Neuronal stem cell (in vitro differentiated cells): ENCODE measurements around the gene PPARD.
A peak's percentile ranks its signal among the peaks of the same experiment; 100 is the strongest.

Source experiments
- DNase-seq: peaks from one replicate; pipeline ENCODE4 v3.0.0-alpha.2; 2013; ENCODE audit warnings: low spot score
- H2AFZ ChIP-seq: one replicate; pipeline ENCODE4 v1.6.1; 2013; ENCODE audit warnings: mild to moderate bottlenecking, low read length, inconsistent platforms
- H2AK5ac ChIP-seq: 2 replicates; pipeline ENCODE4 v1.6.1; 2013; ENCODE audit warnings: low read depth, mild to moderate bottlenecking, inconsistent platforms, low read length, moderate library complexity, mixed read lengths
- H2BK120ac ChIP-seq: 2 replicates; pipeline ENCODE4 v1.6.1; 2013; ENCODE audit warnings: low read depth, mild to moderate bottlenecking, inconsistent platforms, low read length, moderate library complexity, mixed read lengths
- H2BK12ac ChIP-seq: one replicate; pipeline ENCODE4 v1.6.1; 2013; ENCODE audit warnings: low read length, inconsistent platforms
- H2BK15ac ChIP-seq: 2 replicates; pipeline ENCODE4 v1.6.1; 2013; ENCODE audit warnings: mild to moderate bottlenecking, low read length, inconsistent platforms, mixed read lengths
- H2BK5ac ChIP-seq: one replicate; pipeline ENCODE4 v1.6.1; 2013; ENCODE audit warnings: inconsistent platforms, mild to moderate bottlenecking, low read length, moderate library complexity
- H3K14ac ChIP-seq: one replicate; pipeline ENCODE4 v1.6.1; 2013; ENCODE audit warnings: low read length, inconsistent platforms
- H3K18ac ChIP-seq: 2 replicates; pipeline ENCODE4 v1.6.1; 2013; ENCODE audit warnings: low read length, inconsistent platforms
- H3K23ac ChIP-seq: 2 replicates; pipeline ENCODE4 v1.6.1; 2013; ENCODE audit warnings: low read depth, mild to moderate bottlenecking, mixed read lengths, low read length, inconsistent platforms; ENCODE audit not compliant: poor library complexity
- H3K27ac ChIP-seq: replicated peaks from 3 replicates; pipeline ENCODE4 v1.5.1; 2013; ENCODE audit warnings: low read length, inconsistent platforms
- H3K27me3 ChIP-seq, 3 experiments: 2 replicates each; pipeline ENCODE4 v1.6.1; 2013; ENCODE audit warnings: low read length in 3 of 3, mild to moderate bottlenecking in 2 of 3, inconsistent platforms in 1 of 3, low read depth in 1 of 3, mixed read lengths in 1 of 3, moderate library complexity in 1 of 3; ENCODE audit not compliant: control insufficient read depth in 3 of 3, insufficient read depth in 3 of 3
- H3K36me3 ChIP-seq, 2 donors: replicated peaks in 1 of 2; 2 replicates each; pipeline ENCODE4 v1.6.1; 2013; ENCODE audit warnings: low read length in 2 of 2; ENCODE audit not compliant: control insufficient read depth in 2 of 2, insufficient read depth in 2 of 2
- H3K4ac ChIP-seq: 2 replicates; pipeline ENCODE4 v1.6.1; 2013; ENCODE audit warnings: inconsistent platforms, mild to moderate bottlenecking, low read length, moderate library complexity
- H3K4me1 ChIP-seq, 2 donors: 1 replicate in 1 of 2; 2 replicates in 1 of 2; pipeline ENCODE4 v1.6.1; 2013; ENCODE audit warnings: low read length in 2 of 2, low read depth in 1 of 2; ENCODE audit not compliant: control insufficient read depth in 2 of 2, insufficient read depth in 1 of 2
- H3K4me2 ChIP-seq: one replicate; pipeline ENCODE4 v1.6.1; 2013; ENCODE audit warnings: mild to moderate bottlenecking, low read length, inconsistent platforms; ENCODE audit not compliant: insufficient read depth, poor library complexity, severe bottlenecking
- H3K4me3 ChIP-seq, 2 donors: 2 replicates each; pipeline ENCODE4 v1.5.1; 2013; ENCODE audit warnings: low read length in 2 of 2, mild to moderate bottlenecking in 2 of 2, inconsistent platforms in 1 of 2, moderate library complexity in 1 of 2
- H3K79me1 ChIP-seq: one replicate; pipeline ENCODE4 v1.6.1; 2013; ENCODE audit warnings: low read depth, mild to moderate bottlenecking, inconsistent platforms, low read length, moderate library complexity
- H3K9ac ChIP-seq: one replicate; pipeline ENCODE4 v1.6.1; 2013; ENCODE audit warnings: mild to moderate bottlenecking, low read depth, low read length, inconsistent platforms; ENCODE audit not compliant: poor library complexity
- H3K9me3 ChIP-seq, 2 donors: replicated peaks in 1 of 2; 2 replicates each; pipeline versions ENCODE3 to v1.6.1; 2013; ENCODE audit warnings: low read length in 2 of 2, mild to moderate bottlenecking in 2 of 2, inconsistent platforms in 1 of 2, low read depth in 1 of 2, mixed read lengths in 1 of 2, moderate library complexity in 1 of 2; ENCODE audit not compliant: control insufficient read depth in 2 of 2, insufficient read depth in 1 of 2
- H4K8ac ChIP-seq: one replicate; pipeline ENCODE4 v1.6.1; 2013; ENCODE audit warnings: low read depth, mild to moderate bottlenecking, inconsistent platforms, low read length, moderate library complexity
- H4K91ac ChIP-seq: one replicate; pipeline ENCODE4 v1.6.1; 2013; ENCODE audit warnings: low read length, low read depth, mild to moderate bottlenecking, inconsistent platforms; ENCODE audit not compliant: poor library complexity
- WGBS, 2 donors: extraction: QIAGEN DNeasy Blood & Tissue Kit; methylation state at CpG; one replicate each; pipeline ENCODE4 v1.1.7; 2013; ENCODE audit warnings: missing lambda C conversion rate in 2 of 2, mixed read lengths in 1 of 2; ENCODE audit not compliant: insufficient read length in 2 of 2, insufficient replicate concordance in 1 of 2; ENCODE audit errors: extremely low coverage in 2 of 2; 5-methylcytosine and 5-hydroxymethylcytosine counted together

PPARD gene

DNA sequence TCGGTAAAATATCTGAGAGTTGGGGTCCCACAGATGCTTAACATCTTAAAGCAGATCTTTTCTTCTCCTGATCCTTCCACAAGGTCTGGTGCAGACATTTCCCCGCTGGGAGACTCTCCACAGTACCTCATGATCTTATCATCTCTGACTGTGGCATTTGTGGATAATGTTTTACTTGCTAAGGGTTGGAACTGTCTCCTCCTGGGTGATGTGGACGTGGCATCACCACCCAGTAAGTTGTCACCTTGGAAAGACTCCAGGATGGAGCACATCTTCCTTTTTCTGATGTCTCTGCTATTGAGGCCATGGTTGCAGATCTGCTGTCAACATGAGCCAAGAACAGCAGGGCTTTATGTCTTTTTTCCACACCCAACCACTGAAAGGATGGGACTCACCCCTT lies 67.8 kb downstream of the PPARD start:
- H3K14ac ChIP-seq = no peak overlapping the region
- H3K9ac ChIP-seq = no peak overlapping the region
- H4K8ac ChIP-seq = no peak overlapping the region
- no peak overlapping the region for H3K27ac ChIP-seq
- H4K91ac ChIP-seq = no peak overlapping the region
- H3K79me1 ChIP-seq = no peaks in the 10 kb centered on the region
- H3K4me1 ChIP-seq = peaks cover 3 to 4% of the 10 kb centered on the region in 2 donors
- H3K27me3 ChIP-seq = peaks cover 0 to 2% (median 0%) of the 10 kb centered on the region in 3 experiments
- no peak overlapping the region for H3K4me3 ChIP-seq
- no peak overlapping the region for H3K18ac ChIP-seq
- no peak overlapping the region for H2BK12ac ChIP-seq
- no peak overlapping the region for H2BK15ac ChIP-seq
- H2BK120ac ChIP-seq = no peak overlapping the region
- no peak overlapping the region for H2BK5ac ChIP-seq
- H3K4ac ChIP-seq = no peak overlapping the region
- no peak overlapping the region for H3K4me2 ChIP-seq
- H3K9me3 ChIP-seq = no peaks in the 10 kb centered on the region
- H3K23ac ChIP-seq = no peak overlapping the region
- H2AFZ ChIP-seq = no peak overlapping the region
- H2AK5ac ChIP-seq = no peak overlapping the region
- H3K36me3 ChIP-seq = peaks cover 9 to 25% of the 10 kb centered on the region in 2 donors
- no peak for DNase-seq
- no CpG with 5 or more reads among the region's 3 CpGs for WGBS, 2 donors

DNA sequence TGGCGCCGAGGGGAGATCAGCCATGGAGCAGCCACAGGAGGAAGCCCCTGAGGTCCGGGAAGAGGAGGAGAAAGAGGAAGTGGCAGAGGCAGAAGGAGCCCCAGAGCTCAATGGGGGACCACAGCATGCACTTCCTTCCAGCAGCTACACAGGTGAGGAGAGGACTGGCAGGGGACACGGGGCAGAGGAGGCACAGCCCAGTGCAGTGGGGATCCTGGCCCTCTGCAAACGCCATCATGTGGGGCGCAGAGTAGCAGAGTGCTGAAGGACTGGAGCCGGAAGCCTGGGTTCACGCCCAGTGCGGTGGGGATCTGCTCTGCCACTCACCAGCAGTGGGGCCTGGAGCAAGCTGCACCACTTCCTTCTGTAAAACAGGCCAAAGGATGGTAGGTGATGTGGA lies 68.7 kb downstream of the PPARD start:
- H3K36me3 ChIP-seq = peaks cover 9 to 31% of the 10 kb centered on the region in 2 donors
- H3K4ac ChIP-seq = no peak overlapping the region
- H3K18ac ChIP-seq = no peak overlapping the region
- no peak overlapping the region for H3K14ac ChIP-seq
- no CpG with 5 or more reads among the region's 9 CpGs for WGBS, 2 donors
- H4K8ac ChIP-seq = peak overlapping the region; percentile 58
- no peak overlapping the region for H2BK120ac ChIP-seq
- H3K9ac ChIP-seq = peak overlapping the region; percentile 80
- H3K4me3 ChIP-seq = no peak overlapping the region
- no peak for DNase-seq
- no peak overlapping the region for H3K4me2 ChIP-seq
- H3K23ac ChIP-seq = no peak overlapping the region
- no peak overlapping the region for H2BK12ac ChIP-seq
- no peaks in the 10 kb centered on the region for H3K79me1 ChIP-seq
- H3K4me1 ChIP-seq = peaks cover 3 to 4% of the 10 kb centered on the region in 2 donors
- no peak overlapping the region for H4K91ac ChIP-seq
- H2BK15ac ChIP-seq = no peak overlapping the region
- no peaks in the 10 kb centered on the region for H3K9me3 ChIP-seq
- peaks cover 0 to 2% (median 0%) of the 10 kb centered on the region in 3 experiments for H3K27me3 ChIP-seq
- H2AFZ ChIP-seq = no peak overlapping the region
- H2BK5ac ChIP-seq = no peak overlapping the region
- H2AK5ac ChIP-seq = no peak overlapping the region
- no peak overlapping the region for H3K27ac ChIP-seq

GRCh38 chr6:35412102-35412501 lies 69.7 kb downstream of the PPARD start:
- H3K4me3 ChIP-seq = no peak overlapping the region
- H3K4me2 ChIP-seq = no peak overlapping the region
- no peaks in the 10 kb centered on the region for H3K9me3 ChIP-seq
- no peak overlapping the region for H2BK120ac ChIP-seq
- H2BK12ac ChIP-seq = no peak overlapping the region
- H3K18ac ChIP-seq = no peak overlapping the region
- no peak overlapping the region for H4K91ac ChIP-seq
- WGBS, 2 donors = no CpG with 5 or more reads among the region's 8 CpGs
- no peak overlapping the region for H2BK15ac ChIP-seq
- no peak overlapping the region for H4K8ac ChIP-seq
- H3K27ac ChIP-seq = no peak overlapping the region
- peaks cover 10 to 34% of the 10 kb centered on the region in 2 donors for H3K36me3 ChIP-seq
- H3K4ac ChIP-seq = no peak overlapping the region
- H3K4me1 ChIP-seq = peaks cover 2 to 4% of the 10 kb centered on the region in 2 donors
- no peaks in the 10 kb centered on the region for H3K79me1 ChIP-seq
- H3K14ac ChIP-seq = no peak overlapping the region
- no peak overlapping the region for H2BK5ac ChIP-seq
- H2AK5ac ChIP-seq = no peak overlapping the region
- no peak overlapping the region for H3K23ac ChIP-seq
- H2AFZ ChIP-seq = no peak overlapping the region
- H3K27me3 ChIP-seq = peaks cover 0 to 2% (median 0%) of the 10 kb centered on the region in 3 experiments
- no peak for DNase-seq
- H3K9ac ChIP-seq = no peak overlapping the region

DNA sequence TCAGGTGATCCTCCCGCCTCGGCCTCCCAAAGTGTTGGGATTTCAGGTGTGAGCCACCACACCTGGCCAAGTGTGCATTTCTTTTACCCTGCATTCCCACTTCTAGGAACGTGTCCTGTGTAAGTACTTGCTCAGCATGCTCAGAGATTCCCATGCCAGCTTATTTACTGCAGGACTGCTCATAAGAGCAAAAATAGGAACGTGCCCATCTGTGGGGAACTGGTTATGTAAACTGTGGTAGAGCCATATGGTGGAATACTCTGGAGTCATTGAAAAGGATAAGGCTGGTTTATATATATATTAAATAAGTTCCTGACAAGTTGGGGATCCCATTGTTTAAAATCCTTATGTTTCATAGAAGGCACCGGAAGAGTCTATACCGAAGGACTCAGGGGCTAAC lies 71.6 kb downstream of the PPARD start:
- no peak overlapping the region for H2BK5ac ChIP-seq
- no peak for DNase-seq
- H3K4me2 ChIP-seq = no peak overlapping the region
- H3K36me3 ChIP-seq = peaks cover 10 to 42% of the 10 kb centered on the region in 2 donors
- no peak overlapping the region for H2BK120ac ChIP-seq
- no peak overlapping the region for H3K23ac ChIP-seq
- H3K4me1 ChIP-seq = peaks cover 3 to 8% of the 10 kb centered on the region in 2 donors
- H2BK15ac ChIP-seq = no peak overlapping the region
- no peaks in the 10 kb centered on the region for H3K9me3 ChIP-seq
- H3K4me3 ChIP-seq = no peak overlapping the region
- H3K27ac ChIP-seq = no peak overlapping the region
- no peaks in the 10 kb centered on the region for H3K79me1 ChIP-seq
- H3K27me3 ChIP-seq = peaks cover 0 to 2% (median 0%) of the 10 kb centered on the region in 3 experiments
- no peak overlapping the region for H3K18ac ChIP-seq
- no peak overlapping the region for H4K91ac ChIP-seq
- no CpG with 5 or more reads among the region's 6 CpGs for WGBS, 2 donors
- no peak overlapping the region for H2BK12ac ChIP-seq
- no peak overlapping the region for H2AK5ac ChIP-seq
- H3K4ac ChIP-seq = no peak overlapping the region
- no peak overlapping the region for H3K9ac ChIP-seq
- H2AFZ ChIP-seq = no peak overlapping the region
- H4K8ac ChIP-seq = no peak overlapping the region
- H3K14ac ChIP-seq = no peak overlapping the region
